B cell (primary cell): ENCODE measurements around the gene THRB.

Experiments
- EZH2 ChIP-seq: IDR thresholded peaks from 2 replicates; pipeline ENCODE4 v1.6.1; 2012; ENCODE audit warnings: borderline replicate concordance, low read depth, mild to moderate bottlenecking, moderate library complexity, low read length; ENCODE audit not compliant: insufficient read depth, poor library complexity, severe bottlenecking
- TF ChIP-seq, protein P1 (sequence below): fragments of 200-600 bp; IDR thresholded peaks from one replicate; pipeline ENCODE4 v1.8.0; 2022; ENCODE audit warnings: antibody characterized with exemption, mild to moderate bottlenecking

DNA sequence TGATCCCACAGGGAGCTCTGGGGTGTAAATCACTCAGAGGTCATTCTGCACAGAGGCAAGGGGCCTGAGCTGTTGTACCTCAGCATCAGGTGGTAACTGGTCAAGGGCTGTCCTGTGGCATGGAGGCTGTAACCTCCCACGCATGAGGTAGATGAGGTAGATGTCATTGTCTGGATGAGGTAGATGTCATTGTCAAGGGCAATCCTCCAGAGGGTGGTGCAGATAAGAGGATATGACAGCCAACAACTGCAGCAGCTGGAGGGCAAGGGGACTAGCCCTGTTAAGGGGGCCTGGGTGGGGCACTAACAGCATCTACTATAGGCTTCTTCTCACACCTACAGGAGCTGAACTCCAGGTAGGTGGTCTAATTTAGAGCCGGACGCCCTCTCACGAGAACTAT is 55.6 kb downstream of the THRB start:
- TF ChIP-seq, protein P1, sequence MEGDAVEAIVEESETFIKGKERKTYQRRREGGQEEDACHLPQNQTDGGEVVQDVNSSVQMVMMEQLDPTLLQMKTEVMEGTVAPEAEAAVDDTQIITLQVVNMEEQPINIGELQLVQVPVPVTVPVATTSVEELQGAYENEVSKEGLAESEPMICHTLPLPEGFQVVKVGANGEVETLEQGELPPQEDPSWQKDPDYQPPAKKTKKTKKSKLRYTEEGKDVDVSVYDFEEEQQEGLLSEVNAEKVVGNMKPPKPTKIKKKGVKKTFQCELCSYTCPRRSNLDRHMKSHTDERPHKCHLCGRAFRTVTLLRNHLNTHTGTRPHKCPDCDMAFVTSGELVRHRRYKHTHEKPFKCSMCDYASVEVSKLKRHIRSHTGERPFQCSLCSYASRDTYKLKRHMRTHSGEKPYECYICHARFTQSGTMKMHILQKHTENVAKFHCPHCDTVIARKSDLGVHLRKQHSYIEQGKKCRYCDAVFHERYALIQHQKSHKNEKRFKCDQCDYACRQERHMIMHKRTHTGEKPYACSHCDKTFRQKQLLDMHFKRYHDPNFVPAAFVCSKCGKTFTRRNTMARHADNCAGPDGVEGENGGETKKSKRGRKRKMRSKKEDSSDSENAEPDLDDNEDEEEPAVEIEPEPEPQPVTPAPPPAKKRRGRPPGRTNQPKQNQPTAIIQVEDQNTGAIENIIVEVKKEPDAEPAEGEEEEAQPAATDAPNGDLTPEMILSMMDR: no peak
- no peak for TF ChIP-seq EZH2
